Retinal pigment epithelial cell (primary cell): ENCODE data around the gene VSNL1.
"Not testable (repeated sequence)": the region's sequence is repeated elsewhere in the genome, so short reads cannot be mapped to it uniquely, and the experiment has no call there.

Experiments used
- DNase-seq: peaks from one replicate; pipeline ENCODE4 v3.0.0-alpha.2; 2010; ENCODE audit warnings: low read depth
- H3K4me3 ChIP-seq: 2 replicates; pipeline ENCODE4 v1.5.1; 2011; ENCODE audit warnings: mild to moderate bottlenecking, low read length, control low read depth, moderate library complexity
- TF ChIP-seq, protein P1 (sequence below): conservative IDR thresholded peaks from 2 replicates; pipeline ENCODE4 v1.5.1; 2011; ENCODE audit warnings: low read depth, low read length, control low read depth, inconsistent platforms

VSNL1 gene

DNA sequence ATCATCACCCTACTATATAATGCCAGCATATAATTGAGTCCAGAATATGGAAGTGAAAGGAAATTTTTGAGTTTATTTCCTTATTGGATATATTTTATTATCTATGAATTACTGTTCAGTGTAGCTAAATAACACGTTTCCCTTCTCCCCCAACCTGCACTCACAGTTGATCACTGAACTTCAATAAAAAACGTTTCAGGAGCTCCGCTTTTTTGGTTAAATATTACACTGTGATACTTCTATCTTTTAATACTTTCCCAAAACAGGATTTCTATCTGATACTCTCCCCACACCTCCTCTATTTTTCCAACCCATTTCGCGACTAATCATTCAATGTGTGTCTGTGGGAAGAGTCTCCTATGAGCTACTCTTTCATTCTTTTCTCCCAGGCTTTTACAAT, 7.2 kb downstream of the VSNL1 start:
- no peak overlapping the region for H3K4me3 ChIP-seq
- DNase-seq, result no peak
- TF ChIP-seq, protein P1, sequence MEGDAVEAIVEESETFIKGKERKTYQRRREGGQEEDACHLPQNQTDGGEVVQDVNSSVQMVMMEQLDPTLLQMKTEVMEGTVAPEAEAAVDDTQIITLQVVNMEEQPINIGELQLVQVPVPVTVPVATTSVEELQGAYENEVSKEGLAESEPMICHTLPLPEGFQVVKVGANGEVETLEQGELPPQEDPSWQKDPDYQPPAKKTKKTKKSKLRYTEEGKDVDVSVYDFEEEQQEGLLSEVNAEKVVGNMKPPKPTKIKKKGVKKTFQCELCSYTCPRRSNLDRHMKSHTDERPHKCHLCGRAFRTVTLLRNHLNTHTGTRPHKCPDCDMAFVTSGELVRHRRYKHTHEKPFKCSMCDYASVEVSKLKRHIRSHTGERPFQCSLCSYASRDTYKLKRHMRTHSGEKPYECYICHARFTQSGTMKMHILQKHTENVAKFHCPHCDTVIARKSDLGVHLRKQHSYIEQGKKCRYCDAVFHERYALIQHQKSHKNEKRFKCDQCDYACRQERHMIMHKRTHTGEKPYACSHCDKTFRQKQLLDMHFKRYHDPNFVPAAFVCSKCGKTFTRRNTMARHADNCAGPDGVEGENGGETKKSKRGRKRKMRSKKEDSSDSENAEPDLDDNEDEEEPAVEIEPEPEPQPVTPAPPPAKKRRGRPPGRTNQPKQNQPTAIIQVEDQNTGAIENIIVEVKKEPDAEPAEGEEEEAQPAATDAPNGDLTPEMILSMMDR, result no peak

DNA sequence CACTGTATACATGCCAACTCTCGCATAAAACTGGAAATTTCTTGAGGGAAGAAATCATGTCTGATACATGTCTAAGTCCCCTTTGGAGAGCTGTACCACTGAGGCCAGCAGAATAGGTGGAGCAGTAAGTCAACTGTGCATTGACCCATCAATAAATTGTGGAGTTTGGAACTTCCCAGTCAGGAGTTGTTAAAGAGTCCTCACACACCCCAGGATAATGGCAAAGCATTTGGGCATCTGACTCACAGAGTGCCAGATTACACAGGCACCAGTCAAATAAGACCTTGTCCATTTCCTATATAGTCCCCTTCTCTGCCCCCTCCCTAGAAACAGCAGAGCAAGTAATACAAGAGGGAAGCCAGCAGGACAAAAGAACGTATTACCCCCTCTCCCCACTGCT, 10.4 kb downstream of the VSNL1 start:
- H3K4me3 ChIP-seq, result no peak overlapping the region
- TF ChIP-seq, protein P1, result no peak
- no peak for DNase-seq

DNA sequence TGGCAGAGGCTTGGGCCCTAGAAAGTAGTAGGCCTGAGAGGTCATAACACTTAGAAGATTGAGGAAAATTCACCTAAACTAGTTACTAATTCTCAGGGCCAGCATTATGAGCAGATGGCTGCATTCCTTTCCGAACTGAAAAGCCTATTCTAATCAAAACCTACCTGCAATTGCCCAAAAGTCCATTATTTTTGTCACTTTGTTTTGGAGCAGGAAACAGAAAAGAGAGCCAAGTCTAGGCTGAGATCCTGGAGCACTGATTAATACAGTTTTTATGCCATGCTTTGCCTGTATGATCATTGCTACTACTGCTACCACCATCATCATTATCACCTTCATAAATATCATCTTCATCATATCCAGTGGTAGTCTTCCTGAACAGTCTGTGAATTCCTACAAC, 14.7 kb downstream of the VSNL1 start:
- TF ChIP-seq, protein P1, result no peak
- no peak for DNase-seq
- H3K4me3 ChIP-seq, result no peak overlapping the region

DNA sequence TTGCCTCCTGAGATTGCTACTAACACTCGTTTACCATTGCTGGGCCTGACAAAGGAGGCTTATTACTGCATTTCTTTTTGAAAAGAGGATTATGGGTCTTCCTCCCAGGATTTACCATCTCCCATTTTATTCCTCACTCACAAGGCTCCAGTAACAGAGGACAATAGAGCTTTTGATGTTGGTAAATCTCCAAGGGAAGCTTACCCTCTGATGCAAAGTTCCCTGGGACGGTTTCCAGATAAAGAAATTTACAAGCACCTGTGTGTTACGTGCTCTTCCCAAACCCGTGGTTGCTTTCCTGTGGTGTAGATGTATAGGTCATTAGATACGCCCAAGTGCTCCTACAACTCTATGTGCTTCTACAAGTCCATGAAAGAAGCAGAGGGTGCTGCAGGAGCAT, 17.1 kb downstream of the VSNL1 start:
- H3K4me3 ChIP-seq, result no peak overlapping the region
- no peak for DNase-seq
- TF ChIP-seq, protein P1, result no peak

DNA sequence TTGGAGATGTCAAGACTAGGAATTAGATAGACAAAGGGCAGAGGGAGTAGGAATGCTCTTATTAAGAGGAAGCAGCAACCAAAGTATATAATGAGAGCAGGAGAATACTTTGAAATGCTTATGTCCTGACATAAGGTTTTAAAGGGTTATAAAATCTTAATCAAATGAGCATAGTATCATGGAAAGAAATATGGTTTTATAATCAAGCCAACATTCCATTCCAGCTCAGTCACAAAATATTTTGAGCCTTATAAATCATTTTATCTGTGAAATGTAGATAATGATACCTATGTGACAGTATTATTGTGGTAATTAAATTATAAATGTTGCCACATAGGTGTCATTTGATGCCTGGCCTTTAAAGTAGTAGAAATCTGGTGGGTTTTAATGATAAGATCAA, 17.6 kb downstream of the VSNL1 start:
- TF ChIP-seq, protein P1, result no peak
- no peak for DNase-seq
- no peak overlapping the region for H3K4me3 ChIP-seq

DNA sequence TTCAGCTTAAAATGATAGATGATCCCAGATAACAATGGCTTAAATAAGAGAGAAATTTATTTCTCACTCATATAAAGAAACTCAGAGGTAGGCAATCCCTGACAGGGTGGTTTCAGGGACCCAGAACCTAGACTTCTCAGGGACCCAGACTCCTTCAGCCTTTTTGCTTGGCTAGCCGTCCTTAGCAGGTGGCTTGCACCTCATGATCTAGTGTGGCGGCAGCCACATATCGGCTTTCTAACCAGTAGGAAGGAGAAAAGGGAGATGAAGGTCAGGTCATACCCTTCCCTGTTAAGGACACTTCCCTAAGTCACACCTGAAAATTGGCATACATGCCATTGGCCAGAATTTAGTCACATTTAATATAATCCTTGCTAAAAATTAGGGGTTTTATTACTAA, 18.4 kb downstream of the VSNL1 start:
- TF ChIP-seq, protein P1, result no peak
- DNase-seq, result no peak
- H3K4me3 ChIP-seq, result no peak overlapping the region

DNA sequence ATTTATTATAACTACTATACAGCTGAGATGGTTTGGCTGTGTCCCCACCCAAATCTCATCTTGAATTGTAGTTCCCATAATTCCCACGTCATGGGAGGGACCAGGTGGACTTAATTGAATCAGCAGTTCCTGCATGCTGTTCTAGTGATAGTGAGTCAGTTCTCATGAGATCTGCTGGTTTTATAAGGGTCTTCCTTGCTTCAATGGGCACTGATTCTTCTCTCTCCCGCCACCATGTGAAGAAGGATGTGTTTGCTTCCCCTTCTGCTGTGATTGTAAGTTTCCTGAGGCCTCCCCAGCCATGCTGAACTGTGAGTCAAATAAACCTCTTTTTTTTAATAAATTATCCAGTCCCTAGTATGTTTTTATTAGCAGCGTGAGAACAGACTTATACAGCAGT, 25.2 kb downstream of the VSNL1 start:
- H3K4me3 ChIP-seq, DNase-seq: not testable (repeated sequence)

DNA sequence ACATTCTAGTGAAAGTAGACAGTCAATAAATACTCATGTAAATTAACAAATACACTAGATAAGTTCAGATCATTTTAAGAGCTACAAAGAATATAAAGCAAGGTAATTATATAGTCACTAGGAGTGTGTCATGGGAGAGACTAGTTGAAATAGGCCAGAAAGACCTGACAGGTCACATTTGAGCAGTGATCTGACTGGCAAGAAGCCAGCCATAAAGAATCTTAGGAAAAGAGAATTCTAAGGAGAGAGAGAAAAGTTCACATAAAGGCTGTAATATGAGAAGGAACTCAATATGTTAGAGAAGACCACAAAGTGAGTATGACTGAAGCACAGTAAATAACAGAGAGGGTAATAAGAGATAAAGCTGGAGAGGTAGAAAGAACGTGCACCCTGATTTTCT, 31.2 kb downstream of the VSNL1 start:
- TF ChIP-seq, protein P1, result no peak
- no peak for DNase-seq
- H3K4me3 ChIP-seq, result no peak overlapping the region
